OCI-LY1 (cell line): Measurements from ENCODE around the gene RNF121.

Experiments used
- H2AFZ ChIP-seq: fragments of 200-600 bp; sonication (generic), shearing (Covaris generic); 2 replicates; pipeline ENCODE4 v1.6.0; 2014; ENCODE audit warnings: antibody characterized with exemption, mild to moderate bottlenecking, low read length
- H3F3A ChIP-seq: fragments of 200-600 bp; sonication (generic), shearing (Covaris generic); 2 replicates; pipeline ENCODE4 v1.6.0; 2014; ENCODE audit warnings: mild to moderate bottlenecking, antibody characterized with exemption, low read length, moderate library complexity; ENCODE audit not compliant: insufficient read depth
- H3K27ac ChIP-seq: fragments of 200-600 bp; sonication (generic); 2 replicates; pipeline ENCODE4 v1.5.1; 2014; ENCODE audit warnings: low read length, mixed run types, mild to moderate bottlenecking, low read depth; ENCODE audit not compliant: poor library complexity, severe bottlenecking
- H3K27me3 ChIP-seq: fragments of 200-600 bp; sonication (generic); 2 replicates; pipeline ENCODE4 v1.6.0; 2014; ENCODE audit warnings: antibody characterized with exemption, mild to moderate bottlenecking, low read length, moderate library complexity; ENCODE audit not compliant: insufficient read depth
- H3K36me3 ChIP-seq: fragments of 200-600 bp; sonication (generic); 2 replicates; pipeline ENCODE4 v1.6.1; 2014; ENCODE audit warnings: mild to moderate bottlenecking, antibody characterized with exemption, low read length, moderate library complexity, mixed read lengths; ENCODE audit not compliant: insufficient read depth
- H3K4me1 ChIP-seq: fragments of 200-600 bp; sonication (generic); 2 replicates; pipeline ENCODE4 v1.5.1; 2014; ENCODE audit warnings: mild to moderate bottlenecking, low read length, moderate library complexity; ENCODE audit not compliant: insufficient read depth, severe bottlenecking
- H3K4me2 ChIP-seq: fragments of 200-600 bp; sonication (generic), shearing (Covaris generic); 2 replicates; pipeline ENCODE4 v1.6.1; 2014; ENCODE audit warnings: low read length
- H3K4me3 ChIP-seq: fragments of 200-600 bp; sonication (generic); 2 replicates; pipeline ENCODE4 v1.5.1; 2014; ENCODE audit warnings: low read length, low read depth, mild to moderate bottlenecking, mixed read lengths; ENCODE audit not compliant: poor library complexity, severe bottlenecking
- H3K79me2 ChIP-seq: fragments of 200-600 bp; shearing (Covaris generic); 2 replicates; pipeline ENCODE4 v1.6.1; 2016; ENCODE audit warnings: mixed run types, low read length, mixed read lengths; ENCODE audit not compliant: insufficient read depth
- H3K9ac ChIP-seq: fragments of 200-600 bp; sonication (generic), shearing (Covaris generic); 2 replicates; pipeline ENCODE4 v1.6.1; 2014; ENCODE audit warnings: mild to moderate bottlenecking, low read length, mixed read lengths
- H3K9me2 ChIP-seq: fragments of 200-600 bp; sonication (generic), shearing (Covaris generic); 2 replicates; pipeline ENCODE4 v1.6.1; 2014; ENCODE audit warnings: low read depth, mild to moderate bottlenecking, low read length, mixed read lengths
- H3K9me3 ChIP-seq: fragments of 200-600 bp; shearing (Covaris generic); 2 replicates; pipeline ENCODE4 v1.6.1; 2014; ENCODE audit warnings: low read length, mixed read lengths
- H4K20me1 ChIP-seq: fragments of 200-600 bp; sonication (generic), shearing (Covaris generic); 2 replicates; pipeline ENCODE4 v1.6.0; 2016; ENCODE audit warnings: mild to moderate bottlenecking, low read length; ENCODE audit not compliant: insufficient read depth
- EZH2 ChIP-seq: fragments of 200-600 bp; sonication (generic), shearing (Covaris generic); IDR thresholded peaks from 2 replicates; pipeline ENCODE4 v1.8.0; 2017; ENCODE audit warnings: borderline replicate concordance, mixed run types, mild to moderate bottlenecking, antibody characterized with exemption, low read length, moderate library complexity, mixed read lengths
- TF ChIP-seq, protein P1 (sequence below): fragments of 200-600 bp; sonication (generic), shearing (Covaris generic); IDR thresholded peaks from 2 replicates; pipeline ENCODE4 v1.5.1; 2017; ENCODE audit warnings: mild to moderate bottlenecking, antibody characterized with exemption, low read length, moderate library complexity, mixed read lengths

RNF121 gene

GRCh38 chr11:71964641-71965040, 35.8 kb downstream of the RNF121 start:
- TF ChIP-seq, protein P1, sequence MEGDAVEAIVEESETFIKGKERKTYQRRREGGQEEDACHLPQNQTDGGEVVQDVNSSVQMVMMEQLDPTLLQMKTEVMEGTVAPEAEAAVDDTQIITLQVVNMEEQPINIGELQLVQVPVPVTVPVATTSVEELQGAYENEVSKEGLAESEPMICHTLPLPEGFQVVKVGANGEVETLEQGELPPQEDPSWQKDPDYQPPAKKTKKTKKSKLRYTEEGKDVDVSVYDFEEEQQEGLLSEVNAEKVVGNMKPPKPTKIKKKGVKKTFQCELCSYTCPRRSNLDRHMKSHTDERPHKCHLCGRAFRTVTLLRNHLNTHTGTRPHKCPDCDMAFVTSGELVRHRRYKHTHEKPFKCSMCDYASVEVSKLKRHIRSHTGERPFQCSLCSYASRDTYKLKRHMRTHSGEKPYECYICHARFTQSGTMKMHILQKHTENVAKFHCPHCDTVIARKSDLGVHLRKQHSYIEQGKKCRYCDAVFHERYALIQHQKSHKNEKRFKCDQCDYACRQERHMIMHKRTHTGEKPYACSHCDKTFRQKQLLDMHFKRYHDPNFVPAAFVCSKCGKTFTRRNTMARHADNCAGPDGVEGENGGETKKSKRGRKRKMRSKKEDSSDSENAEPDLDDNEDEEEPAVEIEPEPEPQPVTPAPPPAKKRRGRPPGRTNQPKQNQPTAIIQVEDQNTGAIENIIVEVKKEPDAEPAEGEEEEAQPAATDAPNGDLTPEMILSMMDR, result no peak
- TF ChIP-seq EZH2, result no peak
- H4K20me1 ChIP-seq, result no peaks in the 10 kb centered on the region

GRCh38 chr11:71971680-71972079, 42.8 kb downstream of the RNF121 start:
- Histone ChIP-seq H3K27me3 (no peaks in the 10 kb centered on the region), H3K4me2 (no peak overlapping the region)

More at GRCh38 chr11:71964641-71965040, 35.8 kb downstream of the RNF121 start:
- H3K9me3 ChIP-seq, result no peaks in the 10 kb centered on the region
- H3K79me2 ChIP-seq, result no peaks in the 10 kb centered on the region
- no peaks in the 10 kb centered on the region for H3K9me2 ChIP-seq
- peaks cover 53% of the 10 kb centered on the region for H3K36me3 ChIP-seq
- H2AFZ ChIP-seq, result no peak overlapping the region
- H3K27ac ChIP-seq, result no peak overlapping the region
- no peak overlapping the region for H3K9ac ChIP-seq
- H3K4me2 ChIP-seq, result no peak overlapping the region
- H3K27me3 ChIP-seq, result no peaks in the 10 kb centered on the region
- no peak overlapping the region for H3K4me3 ChIP-seq
- H3F3A ChIP-seq, result no peaks in the 10 kb centered on the region; the same call in 1 of the 2 replicates
- H3K4me1 ChIP-seq, result peaks cover 13% of the 10 kb centered on the region

DNA sequence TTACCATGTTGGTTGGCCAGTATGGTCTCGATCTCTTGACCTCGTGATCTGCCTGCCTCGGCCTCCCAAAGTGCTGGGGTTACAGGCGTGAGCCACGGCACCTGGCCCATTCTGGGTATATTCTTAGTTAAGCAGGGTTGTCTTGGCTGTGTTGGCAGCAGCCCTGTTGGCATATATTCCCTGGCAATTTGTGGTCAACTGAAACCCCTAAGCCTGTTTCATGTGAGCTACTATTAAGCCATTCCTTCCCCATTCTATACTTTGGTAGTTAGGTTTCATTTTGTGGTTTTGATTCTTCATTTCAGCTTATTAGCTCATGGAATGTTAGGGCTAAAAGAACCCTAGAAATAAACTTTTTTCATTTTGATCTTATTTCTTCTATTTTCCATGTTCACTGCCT, 47.7 kb downstream of the RNF121 start:
- Histone ChIP-seq H3K9me2 (no peaks in the 10 kb centered on the region), H3K27ac (no peak overlapping the region), H3K9me3 (no peaks in the 10 kb centered on the region), H3K27me3 (no peaks in the 10 kb centered on the region), H3K4me3 (no peak overlapping the region), H3K4me2 (no peak overlapping the region), H3F3A (no peaks in the 10 kb centered on the region), H3K79me2 (no peaks in the 10 kb centered on the region), H3K4me1 (peaks cover 13% of the 10 kb centered on the region), H3K9ac (no peak overlapping the region), H4K20me1 (no peaks in the 10 kb centered on the region), H3K36me3 (peaks cover 25% of the 10 kb centered on the region), H2AFZ (no peak overlapping the region)
- TF ChIP-seq, protein P1, result no peak
- no peak for TF ChIP-seq EZH2

More at GRCh38 chr11:71971680-71972079, 42.8 kb downstream of the RNF121 start:
- Histone ChIP-seq H2AFZ (no peak overlapping the region), H3K9me3 (no peaks in the 10 kb centered on the region), H3K9ac (no peak overlapping the region), H3K79me2 (no peaks in the 10 kb centered on the region), H3K36me3 (peaks cover 41% of the 10 kb centered on the region), H3K9me2 (no peaks in the 10 kb centered on the region), H3K4me3 (no peak overlapping the region), H3K27ac (no peak overlapping the region), H4K20me1 (no peaks in the 10 kb centered on the region), H3F3A (no peaks in the 10 kb centered on the region), H3K4me1 (no peaks in the 10 kb centered on the region)
- no peak for TF ChIP-seq EZH2
- TF ChIP-seq, protein P1, result no peak
